ENCODE results near the gene MRPL27.

GRCh38 chr17:50379351-50380132 lies 6.6 kb upstream of the MRPL27 start:
- TF ChIP-seq ZNF830 (tag by site-specific recombination; IDR thresholded peaks at IDR 0.05; ENCODE audit: low read depth) (no peak), IKZF3 (tag by site-specific recombination; IDR thresholded peaks at IDR 0.05) (no peak), YY1 (tag by site-specific recombination; IDR thresholded peaks at IDR 0.05) (no peak), ZBTB44 (tag by site-specific recombination; IDR thresholded peaks at IDR 0.05) (no peak), ZFP41 (tag by site-specific recombination; IDR thresholded peaks at IDR 0.05; ENCODE audit: borderline replicate concordance) (no peak), ZNF202 (tag by site-specific recombination; IDR thresholded peaks at IDR 0.05; ENCODE audit: borderline replicate concordance) (no peak), ZNF707 (tag by site-specific recombination; IDR thresholded peaks at IDR 0.05) (no peak), ZNF501 (tag by site-specific recombination; IDR thresholded peaks at IDR 0.05) (no peak), ZNF660 (tag by site-specific recombination; IDR thresholded peaks at IDR 0.05) (no peak), ZBTB20 (tag by site-specific recombination; IDR thresholded peaks at IDR 0.05) (no peak)
- TF ChIP-seq, protein P1, sequence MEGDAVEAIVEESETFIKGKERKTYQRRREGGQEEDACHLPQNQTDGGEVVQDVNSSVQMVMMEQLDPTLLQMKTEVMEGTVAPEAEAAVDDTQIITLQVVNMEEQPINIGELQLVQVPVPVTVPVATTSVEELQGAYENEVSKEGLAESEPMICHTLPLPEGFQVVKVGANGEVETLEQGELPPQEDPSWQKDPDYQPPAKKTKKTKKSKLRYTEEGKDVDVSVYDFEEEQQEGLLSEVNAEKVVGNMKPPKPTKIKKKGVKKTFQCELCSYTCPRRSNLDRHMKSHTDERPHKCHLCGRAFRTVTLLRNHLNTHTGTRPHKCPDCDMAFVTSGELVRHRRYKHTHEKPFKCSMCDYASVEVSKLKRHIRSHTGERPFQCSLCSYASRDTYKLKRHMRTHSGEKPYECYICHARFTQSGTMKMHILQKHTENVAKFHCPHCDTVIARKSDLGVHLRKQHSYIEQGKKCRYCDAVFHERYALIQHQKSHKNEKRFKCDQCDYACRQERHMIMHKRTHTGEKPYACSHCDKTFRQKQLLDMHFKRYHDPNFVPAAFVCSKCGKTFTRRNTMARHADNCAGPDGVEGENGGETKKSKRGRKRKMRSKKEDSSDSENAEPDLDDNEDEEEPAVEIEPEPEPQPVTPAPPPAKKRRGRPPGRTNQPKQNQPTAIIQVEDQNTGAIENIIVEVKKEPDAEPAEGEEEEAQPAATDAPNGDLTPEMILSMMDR (tag by site-specific recombination; IDR thresholded peaks at IDR 0.05) = no peak
